H7 (cell line): ENCODE measurements around the gene MTF1. TPM values are rescaled to one million over a fixed set of nuclear protein-coding genes. Genes with fewer than 3 reads are reported as not detected.

Source experiments
- DNase-seq: peaks from one replicate; pipeline ENCODE4 v3.0.0; 2012
- H3K27me3 ChIP-seq: 2 replicates; pipeline ENCODE4 v1.6.0; 2011; ENCODE audit warnings: mild to moderate bottlenecking, low read length; ENCODE audit not compliant: control insufficient read depth, insufficient read depth
- H3K36me3 ChIP-seq: replicated peaks from 2 replicates; pipeline ENCODE4 v1.5.1; 2011; ENCODE audit warnings: low read length; ENCODE audit not compliant: control insufficient read depth, insufficient read depth
- H3K4me3 ChIP-seq: 2 replicates; pipeline ENCODE4 v1.5.1; 2011; ENCODE audit warnings: low read depth, mild to moderate bottlenecking, control low read depth, low read length, moderate library complexity; ENCODE audit not compliant: insufficient read depth
- total RNA-seq: library from RNA; depleted of rRNA; stranded (reverse); fragments of >200 nt; shearing (Covaris generic); gene quantifications from 2 replicates; pipeline ENCODE4 v1.2.3, GENCODE V29; 2014

Gene MTF1
- total RNA-seq, 1 experiment from 2014 or later, result 2.7 TPM

- no peak for DNase-seq
- Histone ChIP-seq H3K36me3 (peaks cover 12% of the 10 kb centered on the region), H3K4me3 (no peak overlapping the region), H3K27me3 (no peaks in the 10 kb centered on the region)
Measured at GRCh38 chr1:37888022-37888700, 28.8 kb upstream of the MTF1 start.

DNA sequence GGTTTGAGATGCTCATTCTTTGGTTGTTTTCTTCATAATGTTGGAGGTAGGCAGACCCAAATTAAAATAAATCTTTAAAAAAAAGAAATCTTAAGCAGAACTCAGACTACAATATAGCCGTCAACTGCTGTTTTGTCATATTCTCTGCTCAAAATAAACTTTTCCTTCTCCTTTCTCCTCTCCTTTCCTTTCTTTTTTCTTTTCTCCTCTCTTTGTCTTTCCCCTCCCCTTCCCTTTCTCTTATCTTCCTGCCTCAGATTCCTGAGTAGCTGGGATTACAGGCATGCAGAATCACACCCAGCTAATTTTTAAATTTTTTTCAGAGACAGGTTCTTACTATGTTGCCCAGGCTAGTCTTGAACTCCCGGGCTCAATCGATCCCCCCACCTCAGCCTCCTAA is 24.8 kb upstream of the MTF1 start:
- Histone ChIP-seq H3K4me3 (no peak overlapping the region), H3K27me3 (no peaks in the 10 kb centered on the region), H3K36me3 (peaks cover 18% of the 10 kb centered on the region)
- DNase-seq, result no peak

GRCh38 chr1:37883671-37884070 is 24.3 kb upstream of the MTF1 start:
- DNase-seq, result no peak
- no peaks in the 10 kb centered on the region for H3K27me3 ChIP-seq
- H3K4me3 ChIP-seq, result no peak overlapping the region
- peaks cover 16% of the 10 kb centered on the region for H3K36me3 ChIP-seq

GRCh38 chr1:37879865-37880264 is 20.5 kb upstream of the MTF1 start:
- H3K4me3 ChIP-seq, result no peak overlapping the region
- H3K27me3 ChIP-seq, result no peaks in the 10 kb centered on the region
- H3K36me3 ChIP-seq, result peaks cover 12% of the 10 kb centered on the region
- DNase-seq, result no peak

GRCh38 chr1:37878071-37878470 is 18.7 kb upstream of the MTF1 start:
- DNase-seq, result no peak
- H3K27me3 ChIP-seq, result no peaks in the 10 kb centered on the region
- H3K36me3 ChIP-seq, result peaks cover 14% of the 10 kb centered on the region
- H3K4me3 ChIP-seq, result no peak overlapping the region

DNA sequence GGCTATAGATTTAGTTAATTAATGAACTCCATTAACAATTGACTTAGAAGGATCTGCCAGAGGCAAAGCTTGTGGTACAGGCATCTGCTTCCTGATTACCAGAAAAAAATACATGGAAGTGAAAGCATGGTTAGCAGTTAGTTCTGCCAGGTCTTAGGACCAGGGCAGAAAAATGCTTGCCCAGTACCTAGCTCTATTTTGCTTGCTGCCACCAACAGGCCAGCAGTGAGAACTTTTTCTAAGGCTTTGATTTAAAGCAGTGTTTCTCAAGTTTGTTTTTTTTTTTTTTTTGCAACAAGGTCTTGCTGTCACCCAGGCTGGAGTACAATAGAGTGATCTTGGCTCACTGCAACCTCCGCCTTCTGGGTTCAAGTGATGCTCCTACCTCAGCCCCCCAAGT is 16.4 kb upstream of the MTF1 start:
- H3K36me3 ChIP-seq, result peaks cover 15% of the 10 kb centered on the region
- H3K4me3 ChIP-seq, result no peak overlapping the region
- DNase-seq, result peak; percentile 23
- H3K27me3 ChIP-seq, result no peaks in the 10 kb centered on the region

DNA sequence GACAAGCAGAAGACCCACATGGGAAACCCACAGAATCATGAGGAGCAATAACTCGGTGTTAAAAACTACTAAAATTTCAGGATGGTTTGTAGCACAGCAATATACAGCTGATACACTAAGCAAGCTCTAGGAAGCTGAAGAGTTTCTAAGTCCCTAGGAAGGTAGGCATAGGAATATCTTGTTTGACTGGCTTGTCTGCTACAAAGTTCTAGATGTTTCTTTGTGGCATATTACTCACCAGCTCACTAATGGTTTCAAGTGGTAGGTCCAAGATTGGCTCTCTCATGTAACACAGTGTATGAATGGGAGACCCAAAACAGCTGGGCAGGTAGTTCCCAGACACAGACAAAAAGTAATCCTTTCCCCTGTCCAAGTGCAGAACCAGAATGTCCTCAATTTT is 13.3 kb upstream of the MTF1 start:
- no peak for DNase-seq
- Histone ChIP-seq H3K36me3 (peaks cover 11% of the 10 kb centered on the region), H3K4me3 (no peak overlapping the region), H3K27me3 (no peaks in the 10 kb centered on the region)

DNA sequence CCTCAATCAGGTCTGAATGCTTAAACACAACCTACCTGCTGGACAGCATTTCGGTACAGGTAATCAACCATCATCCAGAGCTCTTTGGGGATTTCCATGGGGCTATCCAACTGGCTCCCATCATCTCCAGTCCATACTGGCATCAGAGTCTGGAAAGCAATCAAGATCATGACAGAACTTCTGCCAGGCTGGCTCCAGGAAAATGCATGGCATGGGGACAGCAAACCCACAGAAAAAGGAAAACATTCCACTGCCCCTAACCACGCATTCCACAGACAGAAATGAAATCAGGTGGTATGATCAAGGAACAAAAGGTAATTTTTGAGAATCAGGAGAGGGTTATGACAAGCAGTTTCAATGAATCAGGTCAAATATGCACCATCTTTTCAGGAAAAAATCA is 9.1 kb upstream of the MTF1 start:
- H3K36me3 ChIP-seq, result peaks cover 12% of the 10 kb centered on the region
- H3K27me3 ChIP-seq, result no peaks in the 10 kb centered on the region
- no peak overlapping the region for H3K4me3 ChIP-seq
- DNase-seq, result no peak

GRCh38 chr1:37867784-37868183 is 8.4 kb upstream of the MTF1 start:
- no peaks in the 10 kb centered on the region for H3K27me3 ChIP-seq
- no peak overlapping the region for H3K4me3 ChIP-seq
- peaks cover 12% of the 10 kb centered on the region for H3K36me3 ChIP-seq
- DNase-seq, result peak; percentile 58

GRCh38 chr1:37866491-37866890 is 7.1 kb upstream of the MTF1 start:
- Histone ChIP-seq H3K27me3 (no peaks in the 10 kb centered on the region), H3K4me3 (no peak overlapping the region), H3K36me3 (peaks cover 8% of the 10 kb centered on the region)
- DNase-seq, result no peak

DNA sequence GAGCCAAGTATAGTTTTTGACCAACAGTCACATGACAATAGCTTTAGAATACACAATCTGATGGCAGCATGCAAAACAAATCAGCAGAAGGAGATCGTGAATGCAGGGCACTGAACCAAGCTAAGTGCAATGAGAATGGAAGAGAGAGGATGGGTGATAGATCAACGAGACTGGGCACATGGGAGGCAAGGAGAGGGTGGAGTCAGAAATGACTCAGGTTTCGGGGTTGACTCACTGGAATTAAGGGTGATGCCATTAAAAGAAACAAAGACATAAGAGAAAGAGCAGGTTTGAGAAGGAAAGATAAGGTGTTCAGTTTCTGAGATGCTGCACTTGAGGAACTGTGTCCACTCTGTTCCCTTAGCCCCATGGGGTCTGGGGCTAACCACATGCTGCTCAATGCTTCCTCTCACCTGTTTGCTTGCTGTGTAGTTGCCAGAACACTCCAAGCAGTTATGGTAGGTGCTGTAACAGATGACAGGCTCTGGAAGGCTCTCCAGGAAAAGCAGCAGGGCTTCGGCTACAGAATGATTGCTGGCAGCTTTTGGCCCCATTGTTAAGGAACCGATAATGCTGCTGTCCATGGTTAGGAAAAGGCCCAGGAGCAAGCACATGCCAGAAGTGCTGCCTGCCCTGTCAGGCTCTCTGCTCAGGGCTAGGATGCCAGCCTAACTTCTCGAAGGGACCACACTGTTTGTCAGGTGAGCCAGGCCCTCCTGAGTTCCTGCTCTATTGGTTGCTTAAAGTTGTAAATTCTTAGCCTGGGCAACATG is 6.1 kb upstream of the MTF1 start:
- no peak overlapping the region for H3K4me3 ChIP-seq
- no peaks in the 10 kb centered on the region for H3K27me3 ChIP-seq
- peaks cover 8% of the 10 kb centered on the region for H3K36me3 ChIP-seq
- no peak for DNase-seq

DNA sequence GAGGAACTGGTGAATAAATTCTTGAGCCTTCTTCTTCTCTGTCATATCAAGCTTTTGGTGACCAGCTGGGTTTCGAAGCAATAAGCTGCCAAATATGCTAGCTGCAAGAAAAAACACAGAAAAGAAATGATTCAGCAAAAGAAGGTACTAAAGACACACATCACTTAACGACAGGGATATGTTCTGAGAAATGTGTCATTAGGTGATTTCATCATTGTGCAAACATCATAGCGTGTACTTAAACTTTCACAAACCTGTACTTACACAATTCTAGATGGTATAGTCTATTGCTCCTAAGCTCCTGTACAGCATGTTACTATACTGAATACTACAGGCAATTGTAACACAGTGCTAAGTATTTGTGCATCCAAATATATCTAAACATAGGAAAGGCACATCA is 2.9 kb upstream of the MTF1 start:
- DNase-seq, result no peak
- Histone ChIP-seq H3K4me3 (no peak overlapping the region), H3K36me3 (peaks cover 6% of the 10 kb centered on the region), H3K27me3 (no peaks in the 10 kb centered on the region)

GRCh38 chr1:37861151-37861550 is 1.8 kb upstream of the MTF1 start:
- Histone ChIP-seq H3K36me3 (peaks cover 7% of the 10 kb centered on the region), H3K4me3 (no peak overlapping the region), H3K27me3 (no peaks in the 10 kb centered on the region)
- DNase-seq, result no peak

DNA sequence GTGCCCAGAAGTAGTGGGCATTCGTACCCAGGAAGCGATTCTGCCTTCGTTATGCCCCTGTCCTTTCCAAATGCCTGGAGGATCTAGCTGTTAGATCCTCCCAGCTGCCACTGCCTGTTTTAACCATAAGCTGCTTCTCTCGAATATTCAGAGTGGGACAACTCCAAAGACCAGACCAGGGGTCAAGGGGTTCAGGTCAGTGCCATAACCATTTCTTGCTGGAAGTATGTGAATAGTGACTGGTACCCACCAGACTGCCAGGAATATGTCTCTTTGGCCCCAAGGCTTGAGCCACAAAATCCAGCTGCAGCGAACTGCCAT is 914 bp upstream of the MTF1 start:
- Histone ChIP-seq H3K4me3 (peak overlapping the region; percentile 99; the same call in 1 of the 2 replicates), H3K27me3 (no peaks in the 10 kb centered on the region), H3K36me3 (peaks cover 4% of the 10 kb centered on the region)
- no peak for DNase-seq

- H3K36me3 ChIP-seq, result peaks cover 6% of the 10 kb centered on the region
- H3K27me3 ChIP-seq, result no peaks in the 10 kb centered on the region
- DNase-seq, result no peak
- H3K4me3 ChIP-seq, result peak overlapping the region; percentile 99
Measured at GRCh38 chr1:37858931-37859506, 373 bp downstream of the MTF1 start.
